ENCODE measurements around the gene NFU1. TPM values are rescaled to one million over a fixed set of nuclear protein-coding genes. Genes with fewer than 3 reads are reported as not detected.

Gene NFU1
- total RNA-seq, 1 donor: 34.0 TPM

GRCh38 chr2:69375494-69376353 lies 61.5 kb downstream of the NFU1 start:
- H3K4me1 ChIP-seq (ENCODE audit: insufficient read depth, low read length): peaks cover 4% of the 10 kb centered on the region
- H4K20me1 ChIP-seq (ENCODE audit: insufficient read depth, low read length): peaks cover 64% of the 10 kb centered on the region
- H3K36me3 ChIP-seq (ENCODE audit: insufficient read depth, low read length): peaks cover 28% of the 10 kb centered on the region
- no peaks in the 10 kb centered on the region for H3K27me3 ChIP-seq (ENCODE audit: insufficient read depth, low read length)
- no peak overlapping the region for H3K4me2 ChIP-seq (ENCODE audit: insufficient read depth, low read length)
- peak; percentile 74 for TF ChIP-seq CTCF (IDR thresholded peaks at IDR 0.05; ENCODE audit: extremely low read depth, low read depth, low read length)
- peaks cover 88% of the 10 kb centered on the region for H3K79me2 ChIP-seq (ENCODE audit: insufficient read depth, low read length)
- no peak overlapping the region for H2AFZ ChIP-seq (ENCODE audit: low read length)
- H3K27ac ChIP-seq (ENCODE audit: low read depth, low read length): no peak overlapping the region
- H3K9me3 ChIP-seq (ENCODE audit: low read depth, low read length): no peaks in the 10 kb centered on the region
- H3K4me3 ChIP-seq (ENCODE audit: insufficient read depth, low read length): no peak overlapping the region
- DNase-seq (ENCODE audit: insufficient read length, low spot score, missing footprints): no peak

GRCh38 chr2:69372767-69373166 lies 64.5 kb downstream of the NFU1 start:
- H3K79me2 ChIP-seq (ENCODE audit: insufficient read depth, low read length): peaks cover 78% of the 10 kb centered on the region
- DNase-seq (ENCODE audit: insufficient read length, low spot score, missing footprints): no peak
- no peak overlapping the region for H2AFZ ChIP-seq (ENCODE audit: low read length)
- no peaks in the 10 kb centered on the region for H3K9me3 ChIP-seq (ENCODE audit: low read depth, low read length)
- peaks cover 56% of the 10 kb centered on the region for H3K36me3 ChIP-seq (ENCODE audit: insufficient read depth, low read length)
- peaks cover 40% of the 10 kb centered on the region for H4K20me1 ChIP-seq (ENCODE audit: insufficient read depth, low read length)
- H3K4me1 ChIP-seq (ENCODE audit: insufficient read depth, low read length): peaks cover 4% of the 10 kb centered on the region
- H3K27me3 ChIP-seq (ENCODE audit: insufficient read depth, low read length): no peaks in the 10 kb centered on the region
- H3K4me2 ChIP-seq (ENCODE audit: insufficient read depth, low read length): no peak overlapping the region
- no peak overlapping the region for H3K4me3 ChIP-seq (ENCODE audit: insufficient read depth, low read length)
- H3K27ac ChIP-seq (ENCODE audit: low read depth, low read length): no peak overlapping the region
- no peak for TF ChIP-seq CTCF (IDR thresholded peaks at IDR 0.05; ENCODE audit: extremely low read depth, low read depth, low read length)

GRCh38 chr2:69369802-69370201 lies 67.4 kb downstream of the NFU1 start:
- Histone ChIP-seq H3K27me3 (ENCODE audit: insufficient read depth, low read length) (no peaks in the 10 kb centered on the region), H4K20me1 (ENCODE audit: insufficient read depth, low read length) (peaks cover 19% of the 10 kb centered on the region), H3K4me2 (ENCODE audit: insufficient read depth, low read length) (no peak overlapping the region), H3K9me3 (ENCODE audit: low read depth, low read length) (no peaks in the 10 kb centered on the region), H3K36me3 (ENCODE audit: insufficient read depth, low read length) (peaks cover 78% of the 10 kb centered on the region), H3K27ac (ENCODE audit: low read depth, low read length) (no peak overlapping the region), H3K4me1 (ENCODE audit: insufficient read depth, low read length) (no peaks in the 10 kb centered on the region), H3K4me3 (ENCODE audit: insufficient read depth, low read length) (no peak overlapping the region), H3K79me2 (ENCODE audit: insufficient read depth, low read length) (peaks cover 64% of the 10 kb centered on the region), H2AFZ (ENCODE audit: low read length) (no peak overlapping the region)
- DNase-seq (ENCODE audit: insufficient read length, low spot score, missing footprints): no peak
- no peak for TF ChIP-seq CTCF (IDR thresholded peaks at IDR 0.05; ENCODE audit: extremely low read depth, low read depth, low read length)

- no peak overlapping the region for H3K27ac ChIP-seq (ENCODE audit: low read depth, low read length)
- no peak for TF ChIP-seq CTCF (IDR thresholded peaks at IDR 0.05; ENCODE audit: extremely low read depth, low read depth, low read length)
Observed at GRCh38 chr2:69368588-69368987, 68.6 kb downstream of the NFU1 start.

More at GRCh38 chr2:69368588-69368987, 68.6 kb downstream of the NFU1 start:
- H4K20me1 ChIP-seq (ENCODE audit: insufficient read depth, low read length): peaks cover 13% of the 10 kb centered on the region
- H3K4me1 ChIP-seq (ENCODE audit: insufficient read depth, low read length): no peaks in the 10 kb centered on the region
- H2AFZ ChIP-seq (ENCODE audit: low read length): no peak overlapping the region
- H3K9me3 ChIP-seq (ENCODE audit: low read depth, low read length): no peaks in the 10 kb centered on the region
- no peak overlapping the region for H3K4me3 ChIP-seq (ENCODE audit: insufficient read depth, low read length)
- no peak for DNase-seq (ENCODE audit: insufficient read length, low spot score, missing footprints)
- H3K27me3 ChIP-seq (ENCODE audit: insufficient read depth, low read length): no peaks in the 10 kb centered on the region
- no peak overlapping the region for H3K4me2 ChIP-seq (ENCODE audit: insufficient read depth, low read length)
- peaks cover 84% of the 10 kb centered on the region for H3K36me3 ChIP-seq (ENCODE audit: insufficient read depth, low read length)
- H3K79me2 ChIP-seq (ENCODE audit: insufficient read depth, low read length): peaks cover 55% of the 10 kb centered on the region
